Activated CD4-positive, alpha-beta memory T cell treated with anti-CD3 and anti-CD28 coated beads for 36 hours (primary cell): ENCODE data around the gene SCAF11. TPM values are rescaled to one million over a fixed set of nuclear protein-coding genes. Genes with fewer than 3 reads are reported as not detected.
"Not testable (repeated sequence)": the region's sequence is repeated elsewhere in the genome, so short reads cannot be mapped to it uniquely, and the experiment has no call there.

ENCODE experiments used
- CTCF ChIA-PET: fragments of 350-600 bp; sonication (Branson Sonifier 250); formaldehyde crosslinking; loops from one replicate; lab custom pipeline; 2021; ENCODE audit warnings: antibody characterized with exemption, inconsistent platforms; lab: Charles Lee
- POLR2A ChIA-PET: fragments of 350-600 bp; sonication (Branson Sonifier 250); formaldehyde crosslinking; loops from one replicate; lab custom pipeline; 2021; ENCODE audit warnings: antibody characterized with exemption; lab: Charles Lee
- DNase-seq: peaks from one replicate; pipeline ENCODE4 v3.0.0-alpha.2; 2020
- H3K27ac Mint-ChIP-seq: one replicate; pipeline ENCODE4 v1.8.0; 2021; ENCODE audit warnings: mixed read lengths
- H3K27me3 Mint-ChIP-seq: one replicate; pipeline ENCODE4 v1.8.0; 2021; ENCODE audit warnings: mixed read lengths
- H3K36me3 Mint-ChIP-seq: one replicate; pipeline ENCODE4 v1.8.0; 2021; ENCODE audit warnings: mixed read lengths
- H3K4me1 Mint-ChIP-seq: one replicate; pipeline ENCODE4 v1.8.0; 2021; ENCODE audit warnings: low read depth, mixed read lengths
- H3K4me3 Mint-ChIP-seq: one replicate; pipeline ENCODE4 v1.8.0; 2021; ENCODE audit warnings: mild to moderate bottlenecking, mixed read lengths
- H3K9me3 Mint-ChIP-seq: one replicate; pipeline ENCODE4 v1.8.0; 2021; ENCODE audit warnings: mixed read lengths
- intact Hi-C: fragments of 100-400 bp; cut with micrococcal nuclease; formaldehyde crosslinking; loops from one replicate; pipeline ENCODE4 v1.15.1; 2023
- total RNA-seq, 2 experiments: library from RNA; stranded (reverse); gene quantifications; one replicate each; pipeline ENCODE4 v1.2.3, GENCODE V29; 2021

The SCAF11 gene
- total RNA-seq, 2 experiments from 2014 or later: 114 to 116 TPM

- H3K4me3 Mint-ChIP-seq, intact Hi-C loops, H3K36me3 Mint-ChIP-seq, H3K27ac Mint-ChIP-seq, CTCF ChIA-PET, DNase-seq, H3K4me1 Mint-ChIP-seq, H3K9me3 Mint-ChIP-seq, POLR2A ChIA-PET, H3K27me3 Mint-ChIP-seq: not testable (repeated sequence)
Observed at GRCh38 chr12:46000076-46000475, 9.7 kb upstream of the SCAF11 start.

DNA sequence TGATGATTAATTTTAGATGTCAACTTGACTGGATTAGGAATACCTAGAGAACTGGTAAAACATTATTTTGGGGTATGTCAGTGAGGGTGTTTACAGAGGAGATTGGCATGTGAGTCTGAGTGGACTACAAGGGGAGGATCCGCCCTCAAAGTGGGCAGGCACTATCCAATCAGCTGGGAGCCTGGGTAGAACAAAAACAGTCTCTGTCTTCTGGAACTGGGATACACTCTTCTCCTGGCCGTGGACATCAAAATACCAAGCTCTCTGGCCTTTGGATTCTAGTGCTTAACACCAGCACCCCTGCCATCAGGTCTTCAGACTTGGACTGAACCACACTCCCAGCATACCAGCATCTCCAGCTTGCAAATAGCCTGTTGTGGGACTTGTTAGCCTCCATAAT lies 4.4 kb upstream of the SCAF11 start:
- H3K27me3 Mint-ChIP-seq: peaks cover 4% of the 10 kb centered on the region
- H3K4me3 Mint-ChIP-seq: no peak overlapping the region
- intact Hi-C loops: loop anchor here (5.0 to 10.0 kb wide), 4 partner anchors 133 to 1223 kb away; no protein-coding TSS in a partner anchor
- no peak overlapping the region for H3K27ac Mint-ChIP-seq
- peaks cover 7% of the 10 kb centered on the region for H3K4me1 Mint-ChIP-seq
- H3K36me3 Mint-ChIP-seq: peaks cover 3% of the 10 kb centered on the region
- no peaks in the 10 kb centered on the region for H3K9me3 Mint-ChIP-seq
- ChIA-PET CTCF (no interaction called here), POLR2A (no interaction called here)
- DNase-seq: no peak

GRCh38 chr12:45991284-45992249 lies 1.2 kb upstream of the SCAF11 start:
- Mint-ChIP-seq H3K36me3 (peaks cover 16% of the 10 kb centered on the region), H3K4me3 (peak overlapping the region; percentile 97), H3K27ac (peak overlapping the region; percentile 99), H3K4me1 (peaks cover 31% of the 10 kb centered on the region), H3K27me3 (peaks cover 3% of the 10 kb centered on the region), H3K9me3 (no peaks in the 10 kb centered on the region)
- intact Hi-C loops: loop anchor here (1.0 to 10.0 kb wide), 6 partner anchors 136 to 1226 kb away; no protein-coding TSS in a partner anchor
- POLR2A ChIA-PET: interaction anchor here (0.6 to 4.6 kb wide), 6 partner anchors 17 to 339 kb away, joined by 3 to 32 read pairs (median 6); partner anchors contain the start of gene SLC38A1
- CTCF ChIA-PET: interaction anchor here (0.5 to 2.1 kb wide), 10 partner anchors 13 to 558 kb away, joined by 3 to 13 read pairs (median 3); partner anchors contain the start of gene ARID2
- DNase-seq: peak; percentile 87

DNA sequence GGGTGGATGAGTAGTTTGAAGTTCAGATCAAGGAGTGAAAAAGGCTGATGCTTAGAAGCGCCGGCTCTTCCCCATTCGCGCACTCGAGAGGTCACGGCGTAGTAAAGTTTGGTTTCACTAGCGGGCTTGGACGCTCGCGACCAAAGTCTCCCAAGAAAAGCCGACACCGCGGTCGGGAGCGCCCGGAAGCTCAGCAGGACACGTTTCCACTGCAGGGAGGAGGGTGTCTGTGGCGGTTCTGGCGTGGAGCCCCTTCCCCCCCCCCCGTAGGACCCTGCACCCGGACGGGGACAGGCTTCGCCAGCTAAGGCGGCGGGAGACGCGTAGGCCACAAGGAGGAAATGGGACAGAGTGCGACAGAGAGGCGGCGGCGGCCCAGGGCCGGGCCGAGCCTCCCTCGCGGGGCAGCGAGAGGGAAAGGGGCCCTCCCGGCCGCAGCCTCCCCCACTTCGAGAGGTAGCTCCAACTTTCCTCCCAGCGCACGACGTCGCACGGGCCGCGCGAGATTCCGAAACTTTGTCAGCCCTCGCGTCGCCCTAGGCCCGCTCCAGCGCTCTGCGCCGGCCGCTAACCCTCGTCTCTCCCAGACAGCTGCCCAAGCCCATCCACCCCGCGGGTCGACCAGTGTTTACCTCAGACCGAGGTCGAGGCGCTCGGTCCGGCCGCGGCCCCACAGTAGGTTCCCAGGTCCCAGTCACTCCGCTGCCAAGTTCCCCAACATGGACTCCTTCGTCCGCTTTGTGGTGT lies 480 bp downstream of the SCAF11 start:
- Mint-ChIP-seq H3K4me1 (peaks cover 48% of the 10 kb centered on the region), H3K9me3 (no peaks in the 10 kb centered on the region)
- POLR2A ChIA-PET: interaction anchor here (0.9 to 4.6 kb wide), 8 partner anchors 10 to 774 kb away, joined by 3 to 32 read pairs (median 4); partner anchors contain the start of genes ANO6 and SLC38A1

GRCh38 chr12:45989287-45989686 lies 1.1 kb downstream of the SCAF11 start:
- intact Hi-C loops: loop anchor here (10.0 kb wide), 1 partner anchor 324 kb away; no protein-coding TSS in a partner anchor
- Mint-ChIP-seq H3K4me3 (peak overlapping the region; percentile 97), H3K36me3 (peaks cover 35% of the 10 kb centered on the region), H3K27me3 (peaks cover 3% of the 10 kb centered on the region), H3K27ac (peak overlapping the region; percentile 99), H3K9me3 (no peaks in the 10 kb centered on the region), H3K4me1 (peaks cover 54% of the 10 kb centered on the region)
- ChIA-PET CTCF (interaction anchor here (0.8 to 1.3 kb wide), 3 partner anchors 17 to 263 kb away, joined by 3 to 5 read pairs (median 3); partner anchors contain the start of gene ARID2), POLR2A (interaction anchor here (1.0 to 4.6 kb wide), 6 partner anchors 16 to 774 kb away, joined by 3 to 32 read pairs (median 4); partner anchors contain the start of genes ANO6 and SLC38A1)
- no peak for DNase-seq

More for the DNA sequence above, 480 bp downstream of the SCAF11 start:
- Mint-ChIP-seq H3K27ac (peak overlapping the region; percentile 99), H3K27me3 (peaks cover 3% of the 10 kb centered on the region), H3K4me3 (peak overlapping the region; percentile 97), H3K36me3 (peaks cover 31% of the 10 kb centered on the region)
- peak; percentile 72 for DNase-seq
- CTCF ChIA-PET: interaction anchor here (0.8 to 1.9 kb wide), 4 partner anchors 15 to 260 kb away, joined by 3 to 13 read pairs (median 4); partner anchors contain the start of gene ARID2
- intact Hi-C loops: loop anchor here (1.0 to 10.0 kb wide), 12 partner anchors 82 to 1227 kb away; partner anchors contain the start of gene SLC38A2

DNA sequence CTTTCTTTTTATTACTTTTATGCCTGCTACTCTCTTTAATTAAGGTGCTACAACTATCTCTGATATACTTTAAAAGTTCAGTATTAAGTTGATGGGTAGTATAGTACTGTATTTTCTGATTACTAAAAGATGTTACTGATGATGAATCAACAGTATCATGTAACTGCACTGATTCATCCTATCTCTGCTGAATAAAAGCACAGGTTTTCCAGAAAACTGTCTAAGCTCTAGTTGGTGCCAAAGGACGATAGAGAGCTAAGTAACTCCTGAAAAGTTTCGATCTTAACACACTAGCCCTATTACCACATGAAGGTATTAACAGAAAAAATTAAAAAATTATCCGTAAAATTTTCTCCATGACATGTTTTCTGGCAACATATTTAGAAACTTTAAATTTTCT lies 2.1 kb downstream of the SCAF11 start:
- no peak for DNase-seq
- ChIA-PET POLR2A (interaction anchor here (4.6 kb wide), 1 partner anchor 281 kb away, joined by 32 read pairs; the partner anchor contains the start of gene SLC38A1), CTCF (interaction anchor here (1.3 kb wide), 1 partner anchor 262 kb away, joined by 3 read pairs; no protein-coding TSS in a partner anchor)
- no peaks in the 10 kb centered on the region for H3K9me3 Mint-ChIP-seq
- H3K4me1 Mint-ChIP-seq: peaks cover 63% of the 10 kb centered on the region
- H3K4me3 Mint-ChIP-seq: peak overlapping the region; percentile 97
- H3K27ac Mint-ChIP-seq: peak overlapping the region; percentile 19
- H3K27me3 Mint-ChIP-seq: peaks cover 3% of the 10 kb centered on the region
- H3K36me3 Mint-ChIP-seq: peaks cover 37% of the 10 kb centered on the region
- intact Hi-C loops: loop anchor here (10.0 kb wide), 1 partner anchor 323 kb away; no protein-coding TSS in a partner anchor

GRCh38 chr12:45987340-45987727 lies 3.0 kb downstream of the SCAF11 start:
- Mint-ChIP-seq H3K36me3 (peaks cover 37% of the 10 kb centered on the region), H3K4me1 (peaks cover 68% of the 10 kb centered on the region), H3K27me3 (peaks cover 3% of the 10 kb centered on the region), H3K9me3 (no peaks in the 10 kb centered on the region), H3K27ac (peak overlapping the region; percentile 19), H3K4me3 (peak overlapping the region; percentile 1)
- ChIA-PET CTCF (no interaction called here), POLR2A (no interaction called here)
- intact Hi-C loops: loop anchor here (10.0 kb wide), 1 partner anchor 323 kb away; no protein-coding TSS in a partner anchor
- DNase-seq: no peak

GRCh38 chr12:45986641-45987339 lies 3.6 kb downstream of the SCAF11 start:
- no peak overlapping the region for H3K4me3 Mint-ChIP-seq

DNA sequence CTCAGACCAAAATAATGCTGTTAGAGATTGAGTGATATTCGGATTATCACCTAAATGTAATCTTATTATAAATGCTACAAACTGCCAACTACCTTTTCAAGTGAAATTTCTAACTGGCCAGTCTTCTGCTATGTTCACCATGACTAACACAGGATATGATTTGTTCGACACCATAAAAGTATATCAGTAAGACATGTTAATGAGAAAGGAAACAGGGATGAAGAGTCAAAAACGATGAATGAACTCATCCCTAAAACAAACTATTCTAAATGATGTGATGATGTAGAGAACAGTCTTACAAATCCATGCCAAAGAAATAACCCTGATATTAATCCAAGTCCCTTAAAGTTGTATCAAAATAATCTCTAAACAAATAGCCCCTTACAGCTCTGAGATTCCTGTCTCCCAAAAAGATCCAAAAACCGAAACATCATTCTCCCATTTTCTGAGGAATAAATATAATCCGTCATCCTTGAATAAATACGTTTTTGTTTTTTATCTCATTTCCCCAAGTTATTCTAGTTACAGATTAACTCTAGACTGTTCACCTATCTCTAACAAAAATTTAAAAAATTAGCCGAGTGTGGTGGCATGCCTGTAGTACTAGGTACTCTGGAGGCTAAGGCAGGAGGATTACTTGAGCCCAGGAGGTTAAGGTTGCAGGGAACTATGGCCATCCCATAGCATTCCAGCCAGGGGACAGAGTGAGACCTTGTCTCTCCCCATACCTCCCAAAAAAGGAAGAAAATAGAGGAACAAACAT lies 9.1 kb downstream of the SCAF11 start:
- intact Hi-C loops: loop anchor here (10.0 kb wide), 1 partner anchor 316 kb away; no protein-coding TSS in a partner anchor
- Mint-ChIP-seq H3K9me3 (no peaks in the 10 kb centered on the region), H3K27ac (no peak overlapping the region), H3K27me3 (no peaks in the 10 kb centered on the region), H3K4me3 (no peak overlapping the region), H3K36me3 (peaks cover 21% of the 10 kb centered on the region), H3K4me1 (peaks cover 93% of the 10 kb centered on the region)
- ChIA-PET CTCF (interaction anchor here (1.0 kb wide), 1 partner anchor 253 kb away, joined by 3 read pairs; no protein-coding TSS in a partner anchor), POLR2A (no interaction called here)
- no peak for DNase-seq

More at GRCh38 chr12:45986641-45987339, 3.6 kb downstream of the SCAF11 start:
- peaks cover 68% of the 10 kb centered on the region for H3K4me1 Mint-ChIP-seq
- no peak for DNase-seq
- peaks cover 3% of the 10 kb centered on the region for H3K27me3 Mint-ChIP-seq
- CTCF ChIA-PET: no interaction called here
- intact Hi-C loops: loop anchor here (10.0 kb wide), 1 partner anchor 322 kb away; no protein-coding TSS in a partner anchor
- peaks cover 37% of the 10 kb centered on the region for H3K36me3 Mint-ChIP-seq
- no peaks in the 10 kb centered on the region for H3K9me3 Mint-ChIP-seq
- POLR2A ChIA-PET: interaction anchor here (1.1 to 1.3 kb wide), 2 partner anchors 12 to 33 kb away, joined by 3 read pairs; no protein-coding TSS in a partner anchor
- H3K27ac Mint-ChIP-seq: peak overlapping the region; percentile 19

DNA sequence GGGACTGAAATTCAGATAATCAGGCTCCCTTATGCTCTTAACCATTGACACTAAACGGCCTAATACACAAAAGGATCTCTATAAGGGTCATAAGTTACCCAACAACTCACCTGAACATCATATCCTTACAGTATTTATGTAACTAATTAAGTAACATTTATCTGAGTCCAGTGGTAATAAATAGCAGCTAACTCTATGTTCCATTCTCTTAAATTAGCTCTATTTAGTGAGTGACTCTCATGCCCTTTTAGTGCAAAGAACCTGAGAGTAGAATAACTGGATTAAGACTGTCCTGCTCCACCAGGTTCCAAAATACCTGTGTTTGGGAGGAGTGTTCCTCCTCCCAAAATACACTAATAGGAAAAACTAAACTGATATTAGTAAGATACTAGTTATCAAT lies 9.8 kb downstream of the SCAF11 start:
- ChIA-PET CTCF (no interaction called here), POLR2A (interaction anchor here (1.1 kb wide), 1 partner anchor 9 kb away, joined by 5 read pairs; no protein-coding TSS in a partner anchor)
- intact Hi-C loops: loop anchor here (10.0 kb wide), 1 partner anchor 316 kb away; no protein-coding TSS in a partner anchor
- no peak for DNase-seq
- H3K9me3 Mint-ChIP-seq: no peaks in the 10 kb centered on the region
- peaks cover 15% of the 10 kb centered on the region for H3K36me3 Mint-ChIP-seq
- H3K4me3 Mint-ChIP-seq: no peak overlapping the region
- H3K27me3 Mint-ChIP-seq: no peaks in the 10 kb centered on the region
- no peak overlapping the region for H3K27ac Mint-ChIP-seq
- H3K4me1 Mint-ChIP-seq: peaks cover 90% of the 10 kb centered on the region
